GM12891 (cell line): ENCODE measurements around the gene BTD.
"Not testable (repeated sequence)": the region's sequence is repeated elsewhere in the genome, so short reads cannot be mapped to it uniquely, and the experiment has no call there.

Source experiments
- PAX5 ChIP-seq: IDR thresholded peaks from 2 replicates; pipeline ENCODE4 v1.6.1; 2011; ENCODE audit warnings: low read length, moderate library complexity, mild to moderate bottlenecking; ENCODE audit not compliant: insufficient read depth, severe bottlenecking
- POLR2A ChIP-seq: IDR thresholded peaks from 2 replicates; pipeline ENCODE4 v1.6.1; 2011; ENCODE audit warnings: low read depth, low read length, control low read depth
- POLR2AphosphoS5 ChIP-seq: IDR thresholded peaks from 2 replicates; pipeline ENCODE4 v1.6.1; 2011; ENCODE audit warnings: low read depth, low read length, control low read depth
- SPI1 ChIP-seq: IDR thresholded peaks from 2 replicates; pipeline ENCODE4 v1.6.1; 2011; ENCODE audit warnings: low read depth, low read length, control low read depth
- TAF1 ChIP-seq: IDR thresholded peaks from 2 replicates; pipeline ENCODE4 v1.6.1; 2011; ENCODE audit warnings: low read depth, low read length, control low read depth

- not testable (repeated sequence) for TF ChIP-seq SPI1, POLR2A, TAF1, POLR2AphosphoS5, PAX5
These were observed 1.3 kb downstream of the BTD start for GRCh38 chr3:15602816-15603215.
